Skeletal muscle tissue (tissue), 4 donors: ENCODE results near the gene ARHGAP10. TPM values are rescaled to one million over a fixed set of nuclear protein-coding genes. Genes with fewer than 3 reads are reported as not detected.
"Not testable (repeated sequence)": the region's sequence is repeated elsewhere in the genome, so short reads cannot be mapped to it uniquely, and the experiment has no call there.

Experiments
- H3K27ac ChIP-seq: one replicate; pipeline ENCODE4 v1.7.0; 2013; ENCODE audit warnings: mild to moderate bottlenecking, low read depth, low read length, inconsistent platforms
- H3K27me3 ChIP-seq, 3 donors: one replicate each; pipeline ENCODE4 v1.7.0; 2013; ENCODE audit warnings: low read length in 3 of 3; ENCODE audit not compliant: control insufficient read depth in 3 of 3, insufficient read depth in 3 of 3
- H3K36me3 ChIP-seq, 3 donors: one replicate each; pipeline ENCODE4 v1.7.0; 2013; ENCODE audit warnings: low read length in 3 of 3; ENCODE audit not compliant: control insufficient read depth in 3 of 3, insufficient read depth in 3 of 3
- H3K4me1 ChIP-seq, 3 donors: one replicate each; pipeline ENCODE4 v1.7.0; 2013; ENCODE audit warnings: low read length in 3 of 3, mild to moderate bottlenecking in 3 of 3; ENCODE audit not compliant: control insufficient read depth in 3 of 3, insufficient read depth in 3 of 3
- H3K4me3 ChIP-seq, 3 donors: one replicate each; pipeline ENCODE4 v1.7.0; 2013; ENCODE audit warnings: low read length in 3 of 3
- H3K9ac ChIP-seq, 3 donors: one replicate each; pipeline ENCODE4 v1.7.0; 2013; ENCODE audit warnings: low read length in 3 of 3, mild to moderate bottlenecking in 3 of 3, moderate library complexity in 2 of 3, low read depth in 1 of 3
- H3K9me3 ChIP-seq, 3 donors: one replicate each; pipeline ENCODE4 v1.7.0; 2013; ENCODE audit warnings: low read length in 3 of 3; ENCODE audit not compliant: control insufficient read depth in 3 of 3
- total RNA-seq: library from RNA; depleted of rRNA; stranded (reverse); fragments of >200 nt; gene quantifications from one replicate; pipeline ENCODE4 v1.2.3, GENCODE V29; 2014
- donor health status: Osteomylitis.

Gene ARHGAP10
- total RNA-seq, 1 donor from 2014 or later: 88.7 TPM

DNA sequence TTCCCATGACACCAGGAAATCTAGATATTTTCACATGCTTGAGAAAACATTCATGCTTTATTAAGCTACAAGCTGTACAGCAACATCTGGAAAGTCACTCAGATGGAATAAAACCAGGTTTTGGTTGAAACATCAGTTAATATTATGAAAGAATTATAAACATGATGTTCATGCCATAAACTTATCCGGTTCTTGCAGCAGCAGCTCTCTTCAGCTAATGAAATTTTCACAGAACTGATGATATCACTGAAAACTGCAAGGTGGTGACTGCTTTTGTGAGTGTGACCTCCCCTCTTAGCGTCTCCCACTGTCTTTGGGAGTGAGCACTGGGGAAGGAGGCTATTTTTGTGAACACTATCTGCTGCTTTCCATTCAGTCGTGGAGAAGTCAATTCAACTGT is 56.9 kb downstream of the ARHGAP10 start:
- H3K27me3 ChIP-seq: no peaks in the 10 kb centered on the region
- peak overlapping the region; percentile 1 for H3K27ac ChIP-seq
- no peaks in the 10 kb centered on the region for H3K9me3 ChIP-seq
- peaks cover 29 to 45% (median 44%) of the 10 kb centered on the region in 3 donors for H3K4me1 ChIP-seq
- H3K4me3 ChIP-seq: no peak overlapping the region
- no peaks in the 10 kb centered on the region for H3K36me3 ChIP-seq
- H3K9ac ChIP-seq: no peak overlapping the region

- Histone ChIP-seq H3K4me3 (no peak overlapping the region), H3K4me1 (peaks cover 35 to 47% (median 44%) of the 10 kb centered on the region in 3 donors), H3K27ac (peak overlapping the region; percentile 5), H3K27me3 (no peaks in the 10 kb centered on the region), H3K9ac (no peak overlapping the region), H3K36me3 (no peaks in the 10 kb centered on the region), H3K9me3 (no peaks in the 10 kb centered on the region)
These were observed 57.7 kb downstream of the ARHGAP10 start for GRCh38 chr4:147789596-147789995.

DNA sequence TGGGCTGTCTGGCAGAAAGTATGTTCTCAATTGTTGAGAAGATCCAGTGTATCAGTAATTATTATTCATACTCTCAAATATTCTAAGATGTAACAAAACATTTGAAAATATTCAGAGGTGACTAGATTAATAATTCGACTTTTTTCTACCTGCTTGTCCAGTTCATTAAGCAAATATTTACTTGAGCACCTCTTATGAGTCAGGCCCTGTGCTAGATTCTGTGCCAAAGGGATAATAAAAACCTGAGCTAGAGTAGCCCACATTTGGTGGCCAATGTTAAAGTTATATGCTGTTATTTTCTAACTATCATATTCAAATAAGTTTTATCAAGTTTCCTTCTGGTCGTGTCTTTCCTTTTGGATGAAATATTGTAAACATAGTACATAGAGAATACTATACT is 58.5 kb downstream of the ARHGAP10 start:
- H3K27ac ChIP-seq: no peak overlapping the region
- no peaks in the 10 kb centered on the region for H3K36me3 ChIP-seq
- no peak overlapping the region for H3K9ac ChIP-seq
- H3K9me3 ChIP-seq: no peaks in the 10 kb centered on the region
- no peaks in the 10 kb centered on the region for H3K27me3 ChIP-seq
- H3K4me3 ChIP-seq: no peak overlapping the region
- H3K4me1 ChIP-seq: peaks cover 33 to 44% (median 40%) of the 10 kb centered on the region in 3 donors

DNA sequence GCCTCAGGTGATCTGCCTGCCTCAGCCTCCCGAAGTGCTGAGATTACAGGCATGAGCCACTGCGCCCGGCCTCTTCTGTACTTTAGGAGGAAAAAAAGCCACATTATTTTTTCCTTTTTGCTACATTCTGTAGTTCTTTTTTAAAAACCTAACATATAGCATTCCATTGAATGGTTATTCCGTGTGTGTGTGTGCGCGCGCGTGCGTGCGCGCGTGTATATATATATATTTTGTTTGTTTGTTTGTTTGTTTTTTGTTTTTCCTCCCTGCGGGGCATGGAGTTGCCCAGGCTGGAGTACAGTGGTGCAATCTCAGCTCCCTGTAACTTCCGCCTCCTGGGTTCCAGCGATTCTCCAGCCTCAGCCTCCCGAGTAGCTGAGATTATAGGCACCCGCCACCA is 59.5 kb downstream of the ARHGAP10 start:
- Histone ChIP-seq H3K27ac (no peak overlapping the region), H3K9me3 (no peaks in the 10 kb centered on the region), H3K9ac (no peak overlapping the region), H3K36me3 (no peaks in the 10 kb centered on the region), H3K4me3 (no peak overlapping the region), H3K4me1 (peaks cover 28 to 36% (median 31%) of the 10 kb centered on the region in 3 donors), H3K27me3 (no peaks in the 10 kb centered on the region)

- no peak overlapping the region for H3K27ac ChIP-seq
- H3K4me1 ChIP-seq: peaks cover 27 to 31% (median 28%) of the 10 kb centered on the region in 3 donors
- no peak overlapping the region for H3K4me3 ChIP-seq
- no peaks in the 10 kb centered on the region for H3K9me3 ChIP-seq
- no peak overlapping the region for H3K9ac ChIP-seq
- H3K36me3 ChIP-seq: no peaks in the 10 kb centered on the region
- no peaks in the 10 kb centered on the region for H3K27me3 ChIP-seq
These were observed 60.0 kb downstream of the ARHGAP10 start for GRCh38 chr4:147791865-147792264.

GRCh38 chr4:147793569-147794313 is 61.9 kb downstream of the ARHGAP10 start:
- no peak overlapping the region for H3K4me3 ChIP-seq
- H3K36me3 ChIP-seq: no peaks in the 10 kb centered on the region
- peak overlapping the region in 2 of 3 donors; percentile 9 to 24 for H3K9ac ChIP-seq
- H3K9me3 ChIP-seq: no peaks in the 10 kb centered on the region
- H3K4me1 ChIP-seq: peaks cover 17 to 24% (median 20%) of the 10 kb centered on the region in 3 donors
- no peak overlapping the region for H3K27ac ChIP-seq
- no peaks in the 10 kb centered on the region for H3K27me3 ChIP-seq

DNA sequence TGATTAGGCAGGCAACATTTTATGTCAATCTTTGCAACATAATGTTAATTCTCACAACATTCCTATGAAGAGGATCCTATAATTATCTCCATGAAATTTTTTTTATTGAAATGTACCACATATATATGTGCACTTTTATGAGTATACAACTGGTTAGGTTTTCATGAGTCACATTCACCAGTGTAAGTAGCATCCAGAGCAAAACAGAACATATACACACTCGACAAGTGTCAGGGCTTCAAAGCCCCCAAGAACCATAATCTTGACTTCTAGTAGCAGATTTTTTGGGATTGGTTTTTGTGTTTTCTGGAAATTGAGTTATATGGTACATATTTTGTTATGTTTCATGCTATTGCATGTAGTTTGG is 62.4 kb downstream of the ARHGAP10 start:
- no peaks in the 10 kb centered on the region for H3K36me3 ChIP-seq
- no peak overlapping the region for H3K9ac ChIP-seq
- no peak overlapping the region for H3K27ac ChIP-seq
- no peak overlapping the region for H3K4me3 ChIP-seq
- peaks cover 14 to 24% (median 20%) of the 10 kb centered on the region in 3 donors for H3K4me1 ChIP-seq
- H3K9me3 ChIP-seq: no peaks in the 10 kb centered on the region
- H3K27me3 ChIP-seq: no peaks in the 10 kb centered on the region

GRCh38 chr4:147794787-147795413 is 63.0 kb downstream of the ARHGAP10 start:
- Histone ChIP-seq H3K27ac (no peak overlapping the region), H3K4me3 (no peak overlapping the region), H3K9ac (no peak overlapping the region), H3K36me3 (no peaks in the 10 kb centered on the region), H3K27me3 (no peaks in the 10 kb centered on the region), H3K4me1 (peaks cover 19 to 27% (median 24%) of the 10 kb centered on the region in 3 donors), H3K9me3 (no peaks in the 10 kb centered on the region)

DNA sequence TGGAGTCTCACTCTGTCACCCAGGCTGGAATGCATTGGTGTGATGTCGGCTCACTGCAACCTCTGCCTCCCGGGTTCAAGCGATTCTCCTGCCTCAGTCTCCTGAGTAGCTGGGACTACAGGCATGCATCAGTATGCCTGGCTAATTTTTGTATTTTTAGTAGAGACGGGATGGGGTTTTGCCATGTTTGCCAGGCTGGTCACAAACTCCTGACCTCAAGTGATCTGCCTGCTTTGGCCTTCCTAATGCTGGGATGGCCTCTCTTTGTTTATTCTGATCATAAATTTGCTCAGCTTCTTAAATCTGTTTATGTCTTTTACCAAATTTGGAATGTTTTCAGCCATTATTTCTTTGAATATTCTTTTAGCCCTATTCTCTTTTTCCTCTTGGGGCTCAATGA is 67.2 kb downstream of the ARHGAP10 start:
- not testable (repeated sequence) for H3K4me3 ChIP-seq, H3K27me3 ChIP-seq, H3K36me3 ChIP-seq, H3K9ac ChIP-seq, H3K9me3 ChIP-seq
- Histone ChIP-seq H3K4me1 (peaks cover 22 to 30% (median 27%) of the 10 kb centered on the region in 3 donors), H3K27ac (peak overlapping the region; percentile 40)

GRCh38 chr4:147799986-147800555 is 68.2 kb downstream of the ARHGAP10 start:
- no peaks in the 10 kb centered on the region for H3K9me3 ChIP-seq
- peaks cover 19 to 34% (median 27%) of the 10 kb centered on the region in 3 donors for H3K4me1 ChIP-seq
- H3K4me3 ChIP-seq: no peak overlapping the region
- no peak overlapping the region for H3K9ac ChIP-seq
- no peaks in the 10 kb centered on the region for H3K27me3 ChIP-seq
- no peaks in the 10 kb centered on the region for H3K36me3 ChIP-seq
- H3K27ac ChIP-seq: peak overlapping the region; percentile 40
